ENCODE results near the gene LRRC14B.
"Not testable (repeated sequence)": the region's sequence is repeated elsewhere in the genome, so short reads cannot be mapped to it uniquely, and the experiment has no call there.

LRRC14B gene

DNA sequence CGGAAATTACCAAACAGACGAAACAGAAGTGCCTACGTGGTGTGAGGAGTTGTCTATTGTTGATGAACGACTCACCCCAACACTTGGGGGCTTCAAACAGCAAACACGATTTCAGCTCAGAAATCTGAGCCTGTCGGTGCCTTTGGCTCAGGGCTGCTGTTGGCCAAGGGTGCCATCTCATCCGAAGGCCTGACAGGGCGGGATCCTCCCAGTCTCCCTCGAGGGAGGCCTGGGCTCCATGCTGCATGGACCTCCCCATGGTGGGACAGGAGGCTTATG lies 1.3 kb downstream of the LRRC14B start:
- no peak for DNase-seq (ENCODE audit: low read depth in 2 of 2)

GRCh38 chr5:192970-193831 lies 1.9 kb downstream of the LRRC14B start:
- DNase-seq (ENCODE audit: low read depth in 2 of 2): no peak

DNA sequence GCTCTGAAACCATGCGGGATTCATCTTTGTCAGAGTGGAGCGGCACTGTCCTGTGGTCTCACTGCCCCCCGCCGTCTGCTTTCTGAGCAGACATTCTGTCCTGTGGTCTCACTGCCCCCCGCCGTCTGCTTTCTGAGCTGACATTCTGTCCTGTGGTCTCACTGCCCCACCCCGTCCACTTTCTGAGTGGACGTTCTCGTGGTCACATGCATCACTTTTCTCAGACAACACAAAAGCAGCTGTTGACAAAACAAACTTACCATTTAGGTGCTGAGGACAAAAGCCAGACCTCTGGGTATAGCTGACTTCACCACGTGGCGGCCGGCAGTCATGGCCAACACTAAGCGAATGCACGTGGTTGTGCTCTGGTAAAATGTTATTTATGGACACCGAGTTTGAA lies 2.8 kb downstream of the LRRC14B start:
- DNase-seq (ENCODE audit: low read depth in 2 of 2): no peak

GRCh38 chr5:194603-195209 lies 3.4 kb downstream of the LRRC14B start:
- no peak for DNase-seq (ENCODE audit: low read depth in 2 of 2)

GRCh38 chr5:195401-196160 lies 4.3 kb downstream of the LRRC14B start:
- DNase-seq (ENCODE audit: low read depth in 2 of 2): no peak

- no peak for DNase-seq (ENCODE audit: low read depth in 2 of 2)
Observed at GRCh38 chr5:196350-196749, 5.1 kb downstream of the LRRC14B start.

DNA sequence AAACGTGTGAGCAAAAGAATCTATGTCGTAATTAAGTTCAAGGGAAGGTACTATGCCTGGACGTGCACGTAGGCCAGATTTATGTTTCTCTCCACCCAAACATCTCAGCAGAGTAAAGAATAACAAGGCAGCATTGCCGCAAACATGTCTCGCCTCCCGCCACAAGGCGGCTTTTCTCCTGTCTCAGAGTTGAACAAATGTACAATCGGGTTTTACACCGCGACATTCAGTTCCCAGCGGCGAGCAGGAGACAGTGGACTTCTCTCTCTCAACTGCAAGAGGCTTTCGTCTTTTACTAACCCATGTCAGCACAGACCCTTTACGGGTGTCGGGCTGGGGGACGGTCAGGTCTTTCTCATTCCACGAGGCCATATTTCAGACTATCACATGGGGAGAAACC lies 5.7 kb downstream of the LRRC14B start:
- DNase-seq (ENCODE audit: low read depth in 2 of 2): not testable (repeated sequence)

DNA sequence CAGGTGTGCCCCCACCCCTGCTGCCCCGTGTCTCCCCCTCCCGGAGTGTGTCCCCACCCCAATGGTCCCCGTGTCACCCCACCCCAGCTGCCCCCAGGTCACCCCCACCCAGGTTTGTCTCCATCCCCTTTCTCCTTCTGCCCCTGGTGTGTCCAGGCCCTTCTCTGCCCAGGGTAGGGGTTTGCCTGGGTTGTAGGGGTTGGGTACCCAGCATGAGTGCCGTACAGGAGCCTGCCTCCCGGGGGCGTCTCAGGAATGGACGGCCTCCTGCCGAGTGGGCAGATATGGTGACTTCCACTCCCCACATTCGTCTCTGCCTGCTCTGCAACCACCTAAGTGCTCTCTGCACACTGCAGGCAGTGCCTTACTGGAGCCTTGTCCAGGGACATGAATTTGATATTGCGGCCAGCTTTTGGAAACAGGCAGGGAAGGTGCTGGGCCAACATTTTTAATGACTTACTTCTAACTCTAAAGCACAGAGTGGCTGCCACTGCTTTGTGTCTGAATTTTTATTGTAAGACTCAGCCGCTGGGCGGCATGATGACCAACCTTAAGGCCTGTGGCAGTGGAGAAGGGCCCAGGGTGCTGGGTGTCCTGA lies 6.7 kb downstream of the LRRC14B start:
- no peak for DNase-seq (ENCODE audit: low read depth in 2 of 2)

- DNase-seq (ENCODE audit: low read depth in 2 of 2): no peak
Observed at GRCh38 chr5:198516-199196, 7.4 kb downstream of the LRRC14B start.

GRCh38 chr5:199197-199949 lies 8.1 kb downstream of the LRRC14B start:
- no peak for DNase-seq (ENCODE audit: low read depth in 2 of 2)

DNA sequence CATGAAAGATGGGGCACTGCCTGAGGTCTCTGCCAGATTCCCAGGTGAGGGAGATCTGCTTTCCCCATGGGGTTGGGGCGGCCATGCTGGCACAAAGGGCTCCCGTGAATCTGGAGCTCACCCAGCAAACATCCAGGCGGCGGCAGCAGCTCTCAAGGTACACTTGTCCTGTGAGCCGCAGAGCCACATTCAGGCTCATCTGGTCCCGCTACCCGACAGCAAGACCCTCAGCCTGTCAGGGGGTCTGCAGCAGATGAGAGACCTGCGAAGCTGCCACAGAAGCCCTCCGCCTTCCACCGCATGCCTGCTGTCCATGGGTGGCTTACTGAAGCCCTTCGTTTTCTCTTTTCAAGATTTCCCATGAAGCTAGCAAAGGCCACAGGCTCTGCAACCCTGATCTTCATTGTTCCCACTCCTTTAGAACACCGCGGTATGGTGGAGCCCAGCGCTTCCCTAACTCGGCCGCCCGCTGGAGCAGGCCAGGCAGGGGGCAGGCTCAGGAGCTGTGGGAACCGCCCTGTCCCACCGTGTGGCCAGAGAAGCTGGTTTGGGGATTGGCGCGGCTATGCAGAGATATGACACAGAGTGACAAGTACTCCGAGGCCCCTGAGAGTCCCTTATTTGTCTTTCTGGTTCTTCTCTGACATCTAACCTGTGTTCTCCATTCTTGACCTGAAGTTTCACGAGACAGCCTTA lies 8.8 kb downstream of the LRRC14B start:
- no peak for DNase-seq (ENCODE audit: low read depth in 2 of 2)

- no peak for DNase-seq (ENCODE audit: low read depth in 2 of 2)
Observed at GRCh38 chr5:200985-201384, 9.7 kb downstream of the LRRC14B start.

DNA sequence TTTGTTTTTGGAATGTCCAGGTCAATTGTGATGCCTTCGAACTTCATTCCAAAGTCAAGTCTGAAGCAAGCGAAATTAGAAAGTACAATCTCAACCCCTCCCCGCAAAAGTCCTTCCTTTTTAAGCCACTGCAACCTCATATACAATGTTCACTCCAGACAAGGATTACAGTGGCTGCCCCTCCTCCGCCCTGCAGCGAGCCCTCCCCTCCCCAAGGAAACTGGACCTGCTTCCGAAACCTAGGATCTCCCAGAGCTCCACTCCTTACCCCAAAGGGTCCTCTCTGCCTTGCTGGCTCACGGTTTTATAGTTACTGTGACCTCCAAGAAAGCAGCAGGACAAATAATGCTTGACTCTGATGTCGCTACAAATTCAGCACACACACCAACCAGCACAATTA lies 10.4 kb downstream of the LRRC14B start:
- no peak for DNase-seq (ENCODE audit: low read depth in 2 of 2)

- no peak for DNase-seq (ENCODE audit: low read depth in 2 of 2)
Observed at GRCh38 chr5:203246-203930, 12.1 kb downstream of the LRRC14B start.

GRCh38 chr5:204001-204400 lies 12.7 kb downstream of the LRRC14B start:
- no peak for DNase-seq (ENCODE audit: low read depth in 2 of 2)

DNA sequence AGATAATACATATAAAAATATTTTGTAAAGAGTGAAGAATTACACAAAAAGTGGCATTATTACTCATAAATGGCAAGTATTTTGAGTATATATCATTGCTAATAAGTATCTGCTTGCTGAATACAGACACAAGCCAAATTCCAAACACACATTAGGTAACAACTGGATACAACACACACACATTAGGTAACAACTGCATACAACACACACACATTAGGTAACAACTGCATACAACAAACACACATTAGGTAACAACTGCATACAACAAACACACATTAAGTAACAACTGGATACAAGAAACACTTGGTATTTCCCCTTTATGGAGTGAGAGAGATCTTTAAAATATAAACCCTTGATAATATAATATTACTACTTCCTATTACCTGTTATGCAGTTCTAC lies 13.2 kb downstream of the LRRC14B start:
- DNase-seq (ENCODE audit: low read depth in 2 of 2): no peak

DNA sequence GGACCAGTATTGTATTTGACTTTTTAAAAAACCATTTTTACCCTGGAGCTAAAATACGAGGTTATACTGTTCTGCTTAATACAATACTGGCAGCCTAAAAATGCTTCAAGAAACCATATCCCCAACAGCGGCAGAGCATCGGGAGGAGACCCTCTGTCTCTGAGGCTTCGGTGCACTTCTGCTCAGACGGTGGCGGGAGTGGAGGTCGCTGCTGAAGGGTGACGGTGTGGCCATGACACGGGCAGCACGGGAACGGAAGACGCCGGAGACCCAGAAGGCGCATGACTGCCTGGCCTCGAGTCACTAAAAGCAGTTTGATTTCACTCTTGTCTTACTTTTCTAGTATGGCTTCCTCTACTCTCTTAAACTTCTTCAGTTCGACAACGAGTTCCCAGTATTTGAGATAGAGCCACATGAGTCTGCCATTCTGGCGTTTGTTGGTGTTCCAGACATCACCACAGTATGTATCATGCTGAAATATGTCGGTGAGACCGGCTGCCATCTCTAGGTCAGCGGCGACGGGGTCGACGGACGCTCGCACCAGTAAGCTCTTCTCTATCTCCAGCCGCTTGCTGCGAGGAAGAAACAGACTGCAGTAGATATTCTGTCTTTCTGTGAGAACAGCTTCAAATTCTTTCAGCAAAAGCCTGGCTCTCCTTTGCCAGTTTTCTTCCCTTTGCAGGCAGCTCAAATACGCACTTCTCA lies 13.8 kb downstream of the LRRC14B start:
- no peak for DNase-seq (ENCODE audit: low read depth in 2 of 2)

GRCh38 chr5:206406-206805 lies 15.1 kb downstream of the LRRC14B start:
- DNase-seq (ENCODE audit: low read depth in 2 of 2): no peak

- no peak for DNase-seq (ENCODE audit: low read depth in 2 of 2)
Observed at GRCh38 chr5:206927-207536, 15.7 kb downstream of the LRRC14B start.
